Occipital lobe (tissue), 2 donors: ENCODE measurements around the gene TUBGCP5. TPM values are rescaled to one million over a fixed set of nuclear protein-coding genes. Genes with fewer than 3 reads are reported as not detected.
"Not testable (repeated sequence)": the region's sequence is repeated elsewhere in the genome, so short reads cannot be mapped to it uniquely, and the experiment has no call there.

Source experiments
- DNase-seq: peaks from one replicate; lab custom pipeline; 2025; lab: John Stamatoyannopoulos, UW
- total RNA-seq: library from RNA; depleted of rRNA; stranded (reverse); fragments of >200 nt; gene quantifications from one replicate; pipeline ENCODE4 v1.2.3, GENCODE V29; 2014

The TUBGCP5 gene
- 23.6 TPM for total RNA-seq

DNA sequence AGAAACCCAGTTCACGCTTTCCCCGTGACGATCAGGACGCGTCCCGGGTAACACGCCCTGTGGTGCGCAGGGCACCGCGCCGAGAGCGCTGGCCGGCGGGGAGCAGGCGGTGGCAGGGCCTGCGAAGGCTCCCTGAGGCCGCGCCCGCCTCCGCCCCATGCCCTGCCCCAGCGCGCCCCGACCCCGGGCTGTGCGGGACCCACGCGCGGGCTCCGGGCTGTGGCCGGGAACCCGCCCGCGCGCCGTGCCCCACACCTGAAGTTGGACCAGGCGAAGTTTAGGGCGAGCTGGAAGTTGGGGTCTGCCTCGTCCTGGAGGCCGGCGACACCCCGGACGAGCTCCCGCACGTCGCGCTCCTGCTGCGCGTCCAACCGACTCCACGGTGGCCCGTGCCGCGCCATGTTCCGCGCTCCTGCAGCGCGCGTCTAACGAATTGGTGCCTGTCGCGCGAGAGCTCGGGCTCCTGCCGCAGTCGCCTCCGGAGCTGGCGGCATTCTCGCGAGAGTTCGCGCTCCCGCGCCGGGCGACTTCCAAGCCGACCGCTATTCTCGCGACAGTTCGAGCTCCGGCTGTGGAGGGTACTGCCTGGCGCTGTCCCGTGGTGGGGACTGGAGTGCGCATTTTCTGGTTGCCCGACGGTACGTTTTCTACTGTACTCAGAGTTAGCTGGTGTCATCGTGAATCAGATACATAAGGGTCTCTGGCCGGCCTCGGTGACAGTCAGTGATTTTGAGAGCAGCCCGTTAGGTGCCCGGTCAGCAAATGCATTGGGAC lies at the start of gene TUBGCP5:
TUBGCP5 (minus strand) TSS at position 427 of the 774 bp plus-strand sequence; CDS start at position 401, 26 bp downstream.
- peak; percentile 94 for DNase-seq

DNA sequence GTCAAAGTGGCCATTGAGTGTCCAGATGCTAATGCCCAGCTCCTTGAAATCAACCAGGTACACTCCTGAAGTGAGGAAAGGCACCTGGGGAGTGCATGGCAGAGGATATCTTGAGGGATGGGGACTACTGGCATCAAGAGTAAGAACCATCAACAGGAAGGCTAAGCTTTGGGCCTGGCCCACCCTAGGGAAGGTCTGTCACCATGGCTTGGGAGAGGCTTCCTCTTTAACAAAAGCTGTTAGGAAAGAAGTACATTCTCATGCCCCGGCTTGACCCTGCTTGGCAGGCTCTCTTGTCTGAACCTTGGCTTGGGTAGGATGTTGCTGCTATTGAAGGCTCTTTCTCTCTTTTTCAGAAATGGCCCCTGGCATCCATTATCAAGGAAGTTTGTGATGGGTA lies 43.7 kb upstream of the TUBGCP5 start:
- no peak for DNase-seq

GRCh38 chr15:23081996-23082737 lies 42.8 kb upstream of the TUBGCP5 start:
- DNase-seq: not testable (repeated sequence)

DNA sequence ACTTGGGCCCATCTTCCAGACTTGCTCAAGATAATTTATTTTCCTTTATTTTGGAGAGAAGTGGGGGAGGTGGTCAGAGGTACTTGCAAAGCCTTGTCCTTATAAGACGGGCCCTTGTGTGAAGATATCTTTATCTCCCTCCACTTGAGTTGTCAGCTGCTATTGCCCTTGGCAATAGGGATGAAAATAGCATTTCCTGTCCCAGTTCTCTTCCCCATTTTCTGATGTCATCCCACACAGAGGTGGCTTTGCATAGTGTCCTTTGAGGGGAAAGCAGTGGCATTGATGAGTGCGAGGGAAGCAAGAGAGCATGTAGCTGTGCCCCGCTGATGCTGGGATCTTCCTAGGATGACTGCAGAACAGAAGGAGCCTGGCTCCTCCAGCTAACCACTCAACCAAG lies 41.9 kb upstream of the TUBGCP5 start:
- no peak for DNase-seq

GRCh38 chr15:23079766-23080165 lies 40.4 kb upstream of the TUBGCP5 start:
- no peak for DNase-seq

- no peak for DNase-seq
These were observed 36.6 kb upstream of the TUBGCP5 start for GRCh38 chr15:23075927-23076326.

DNA sequence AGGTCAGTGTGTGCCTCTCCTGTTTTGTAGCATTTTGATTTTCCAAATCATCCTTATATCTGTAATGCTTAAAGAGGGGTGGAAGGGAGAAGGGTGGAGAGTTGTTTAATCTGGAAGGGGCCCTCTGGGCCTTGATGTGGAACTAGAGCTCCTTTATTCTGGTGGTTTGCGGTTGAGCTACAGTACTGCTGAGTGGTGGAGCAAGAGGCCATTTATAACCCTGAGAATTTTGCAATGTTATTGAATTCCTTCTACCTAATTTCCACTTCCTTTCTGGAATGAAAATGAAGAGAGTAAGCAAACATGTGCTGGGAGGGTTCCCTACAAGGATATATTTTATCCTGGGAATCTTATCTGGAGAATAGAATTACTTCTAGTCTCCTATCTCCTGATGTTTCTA lies 35.3 kb upstream of the TUBGCP5 start:
- no peak for DNase-seq

- no peak for DNase-seq
These were observed 34.7 kb upstream of the TUBGCP5 start for GRCh38 chr15:23073890-23074646.

GRCh38 chr15:23072633-23073032 lies 33.3 kb upstream of the TUBGCP5 start:
- no peak for DNase-seq

- DNase-seq: no peak
These were observed 30.3 kb upstream of the TUBGCP5 start for GRCh38 chr15:23069496-23070166.

- DNase-seq: no peak
These were observed 28.0 kb upstream of the TUBGCP5 start for GRCh38 chr15:23067416-23067815.

DNA sequence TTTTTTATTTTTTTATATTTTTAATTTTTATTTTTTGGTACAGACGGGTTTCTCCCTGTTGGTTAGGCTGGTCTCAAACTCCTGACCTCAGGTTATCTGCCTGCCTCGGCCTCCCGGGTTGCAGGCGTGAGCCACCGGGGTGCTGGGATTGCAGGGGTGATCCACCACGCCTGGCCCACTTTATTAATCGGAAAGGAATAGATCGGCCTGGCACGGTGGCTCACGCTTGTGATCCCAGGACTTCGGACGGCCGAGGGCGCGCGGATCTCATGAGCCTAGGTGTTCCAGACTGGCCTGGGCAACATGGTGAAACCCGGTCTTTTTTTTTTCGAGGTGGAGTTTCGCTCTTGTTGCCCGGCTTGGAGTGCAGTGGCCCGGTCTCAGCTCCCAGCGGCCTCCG lies 26.5 kb upstream of the TUBGCP5 start:
- no peak for DNase-seq

- no peak for DNase-seq
These were observed 24.8 kb upstream of the TUBGCP5 start for GRCh38 chr15:23064156-23064555.

DNA sequence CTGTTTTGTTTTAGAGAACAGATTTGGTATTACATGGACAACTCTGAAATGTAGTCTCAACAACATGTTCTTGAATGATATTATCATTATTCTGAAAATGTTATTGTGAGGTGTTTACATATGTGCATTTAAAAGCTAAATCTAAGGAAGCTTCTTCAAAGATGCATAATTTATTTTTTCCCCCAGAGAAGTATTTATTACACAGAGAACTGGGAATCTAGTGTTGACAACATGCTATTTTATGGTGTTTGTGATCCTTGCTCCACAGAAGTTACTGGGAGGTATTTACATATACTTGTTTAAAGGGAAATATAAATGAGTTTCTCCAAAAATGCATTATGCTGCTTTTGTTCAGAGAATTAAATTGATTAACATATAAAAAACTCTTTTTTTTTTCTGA lies 18.3 kb upstream of the TUBGCP5 start:
- DNase-seq: no peak

GRCh38 chr15:23055316-23055715 lies 15.9 kb upstream of the TUBGCP5 start:
- DNase-seq: no peak

- no peak for DNase-seq
These were observed 13.2 kb upstream of the TUBGCP5 start for GRCh38 chr15:23052522-23052921.

DNA sequence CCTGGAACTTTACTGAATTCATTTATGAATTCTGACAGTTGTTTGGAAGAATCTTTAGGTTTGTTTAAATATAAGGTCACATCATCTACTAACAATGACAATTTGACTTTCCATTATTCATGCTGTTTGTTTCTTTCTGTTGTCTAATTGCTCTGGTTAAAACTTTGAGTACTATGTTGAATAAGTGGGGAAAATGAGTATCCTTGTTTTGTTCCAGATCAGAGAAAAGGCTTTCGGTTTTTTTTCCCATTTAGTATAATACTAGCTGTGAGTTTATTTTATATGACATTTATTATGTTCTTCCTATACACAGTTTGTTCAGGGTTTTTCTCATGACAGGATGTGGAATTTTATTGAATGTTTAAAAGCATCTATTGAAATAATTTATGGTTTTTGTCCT lies 11.3 kb upstream of the TUBGCP5 start:
- no peak for DNase-seq

- DNase-seq: no peak
These were observed 10.7 kb upstream of the TUBGCP5 start for GRCh38 chr15:23049984-23050628.

DNA sequence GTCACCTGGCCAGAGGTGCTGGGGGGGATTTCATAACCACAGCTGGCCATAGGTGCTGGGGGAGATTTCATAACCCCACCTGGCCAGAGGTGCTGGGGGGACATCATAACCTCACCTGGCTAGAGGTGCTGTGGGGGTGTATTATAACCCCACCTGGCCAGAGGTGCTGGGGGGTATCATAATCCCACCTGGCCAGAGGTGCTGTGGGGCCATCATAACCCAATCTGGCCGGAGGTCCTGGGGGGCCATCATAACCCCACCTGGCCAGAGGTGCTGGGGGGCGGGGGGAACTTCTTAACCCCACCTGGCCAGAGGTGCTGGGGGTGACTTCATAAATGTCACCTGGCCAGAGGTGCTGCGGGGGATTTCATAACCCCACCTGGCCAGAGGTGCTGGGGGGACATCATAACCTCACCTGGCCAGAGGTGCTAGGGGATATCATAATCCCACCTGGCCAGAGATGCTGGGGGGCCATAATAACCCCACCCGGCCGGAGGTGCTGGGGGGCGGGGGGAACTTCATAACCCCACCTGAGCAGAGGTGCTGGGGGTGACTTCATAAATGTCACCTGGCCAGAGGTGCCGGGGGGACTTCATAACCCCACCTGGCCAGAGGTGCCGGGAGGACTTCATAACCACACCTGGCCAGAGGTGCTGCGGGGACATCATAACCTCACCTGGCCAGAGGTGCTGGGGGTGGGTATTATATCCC lies 9.4 kb upstream of the TUBGCP5 start:
- DNase-seq: not testable (repeated sequence)

DNA sequence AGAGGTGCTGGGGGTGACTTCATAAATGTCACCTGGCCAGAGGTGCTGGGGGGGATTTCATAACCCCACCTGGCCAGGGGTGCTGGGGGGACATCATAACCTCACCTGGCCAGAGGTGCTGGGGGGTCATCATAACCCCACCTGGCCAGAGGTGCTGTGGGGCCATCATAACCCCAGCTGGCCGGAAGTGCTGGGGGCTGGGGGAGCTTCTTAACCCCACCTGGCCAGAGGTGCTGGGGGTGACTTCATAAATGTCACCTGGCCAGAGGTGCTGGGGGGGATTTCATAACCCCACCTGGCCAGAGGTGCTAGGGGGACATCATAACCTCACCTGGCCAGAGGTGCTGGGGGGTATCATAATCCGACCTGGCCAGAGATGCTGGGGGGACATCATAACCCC lies 4.6 kb upstream of the TUBGCP5 start:
- DNase-seq: not testable (repeated sequence)
